SKM-1 treated with dmso at 0.1 percent for 144 hours (cell line): Measurements from ENCODE around the gene PRELID1.
"Not testable (repeated sequence)": the region's sequence is repeated elsewhere in the genome, so short reads cannot be mapped to it uniquely, and the experiment has no call there.

Experiments used
- DNase-seq: peaks from one replicate; lab custom pipeline; 2025; ENCODE audit not compliant: unreplicated experiment; lab: John Stamatoyannopoulos, UW

Gene PRELID1

DNA sequence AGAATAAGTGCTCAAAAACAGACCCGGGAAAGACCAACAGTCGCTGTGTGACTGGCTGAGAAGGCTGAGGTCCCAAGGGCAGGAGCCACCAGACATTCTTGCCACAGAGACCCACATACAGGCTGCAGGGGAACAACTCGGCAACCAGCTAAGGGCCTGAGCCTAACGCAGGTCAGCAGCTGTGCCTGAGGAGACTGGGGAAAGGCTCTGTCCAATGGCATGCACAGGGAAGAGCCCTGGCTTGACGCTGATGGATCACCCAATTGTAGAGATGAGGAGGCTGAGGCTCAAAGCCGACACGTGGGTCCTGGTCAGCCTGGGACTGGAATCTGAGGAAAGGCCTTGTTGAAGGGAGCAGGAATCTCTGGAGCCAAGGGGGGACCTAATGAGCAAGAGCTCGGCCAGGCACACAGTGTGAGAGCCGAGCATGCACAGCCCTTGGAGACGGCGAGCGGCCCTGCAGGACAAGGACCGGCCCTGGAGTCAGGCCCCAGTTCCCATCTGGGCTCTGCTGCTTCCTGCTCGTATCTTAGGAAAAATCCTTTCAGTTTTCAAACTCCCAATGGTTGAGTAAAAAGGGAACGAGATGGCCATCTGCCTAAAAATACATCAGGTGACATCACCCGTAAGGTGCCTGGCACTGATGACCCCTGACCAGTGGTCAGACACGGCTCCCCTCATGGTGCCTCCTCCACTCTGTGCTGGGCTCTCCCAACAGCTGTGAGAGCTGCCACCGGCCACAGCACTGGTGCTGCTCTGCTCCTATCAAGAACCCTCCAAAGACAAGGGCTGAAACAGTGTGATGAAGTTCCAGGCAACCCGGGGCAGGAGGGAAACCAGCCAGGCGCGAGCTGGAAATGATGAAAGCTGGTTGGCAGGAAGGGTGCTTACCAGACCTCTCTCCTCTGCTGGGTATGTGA, 31.4 kb downstream of the PRELID1 start:
- no peak for DNase-seq

DNA sequence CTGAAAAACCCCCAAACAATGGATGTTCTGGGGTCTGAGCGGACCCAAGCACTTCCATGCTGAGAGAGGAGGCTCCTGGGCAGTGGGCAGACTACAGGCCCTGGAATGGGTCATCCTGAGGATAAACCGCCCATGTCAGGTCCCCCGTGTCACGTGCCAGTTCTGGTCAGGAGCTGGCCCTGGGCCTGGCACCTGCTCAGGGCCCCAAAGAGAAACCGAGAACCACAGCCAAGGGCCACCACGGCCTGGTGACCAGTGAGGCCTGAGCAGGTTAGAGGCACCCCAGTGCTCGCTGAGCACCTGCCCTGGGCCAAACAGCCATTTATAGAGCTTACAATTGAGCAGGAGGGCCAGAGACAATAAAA, 32.1 kb downstream of the PRELID1 start:
- no peak for DNase-seq

DNA sequence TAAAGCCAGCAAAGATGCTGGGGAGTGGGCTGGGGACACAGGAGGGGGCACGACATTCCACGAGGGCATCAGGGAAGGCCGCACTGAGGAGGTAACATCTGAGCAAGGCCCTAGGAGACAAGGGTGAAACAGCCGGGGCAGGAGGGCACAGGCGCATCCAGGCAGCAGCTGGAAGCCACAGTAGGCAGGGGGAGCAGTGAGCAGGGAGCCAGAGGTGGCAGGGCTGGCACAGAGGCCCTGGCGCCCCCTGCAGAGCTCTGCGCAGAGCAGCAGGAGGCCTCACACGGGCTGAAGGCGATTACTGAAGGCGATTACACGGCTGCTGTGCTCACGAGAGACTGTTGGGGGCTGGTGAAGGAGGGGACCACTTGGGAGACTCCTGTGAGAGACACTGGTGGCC, 32.5 kb downstream of the PRELID1 start:
- no peak for DNase-seq

- no peak for DNase-seq
Measured at GRCh38 chr5:177336603-177337494, 33.2 kb downstream of the PRELID1 start.

DNA sequence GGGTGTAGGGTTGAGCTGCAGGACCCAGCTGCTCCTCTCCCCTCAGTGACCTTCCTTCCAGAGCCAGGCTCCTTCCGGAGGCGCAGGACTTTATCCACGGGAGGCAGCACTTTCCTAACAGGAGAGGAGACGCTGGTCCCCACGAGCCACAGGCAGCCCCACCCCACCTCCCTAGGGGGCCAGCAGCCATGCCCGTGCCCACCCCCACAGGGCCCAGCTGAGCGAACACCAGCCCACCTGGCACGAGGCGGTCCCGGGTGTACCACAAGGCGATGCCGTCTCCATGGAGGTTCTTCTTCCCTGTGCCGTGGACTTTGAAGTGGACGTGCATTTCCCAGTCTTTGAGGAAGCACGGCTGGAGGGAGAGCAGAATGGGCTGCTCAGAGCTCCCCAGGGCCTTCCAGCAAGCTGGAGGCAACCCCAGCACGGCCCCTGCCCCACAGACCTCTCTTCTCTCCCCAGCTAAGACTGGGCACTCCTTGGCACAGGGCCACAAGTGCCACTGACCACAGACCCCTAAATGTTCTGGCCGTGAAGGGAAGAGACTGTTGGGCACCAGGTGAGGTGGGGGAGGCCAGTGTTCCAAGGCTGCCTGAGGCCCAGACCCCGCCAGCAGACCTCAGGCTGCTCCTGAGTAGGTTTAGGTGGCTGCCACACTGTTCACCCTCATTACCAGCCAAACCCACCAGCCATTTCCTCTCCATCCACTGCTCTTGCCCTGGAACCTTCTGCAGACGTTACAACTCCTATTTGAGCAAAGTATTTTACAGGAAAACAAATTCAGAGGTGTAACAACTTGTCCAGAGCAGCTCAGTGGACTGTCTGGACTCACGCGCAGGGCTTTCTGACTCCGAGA, 34.9 kb downstream of the PRELID1 start:
- DNase-seq, result no peak

- no peak for DNase-seq
Measured at GRCh38 chr5:177339107-177339638, 35.6 kb downstream of the PRELID1 start.

DNA sequence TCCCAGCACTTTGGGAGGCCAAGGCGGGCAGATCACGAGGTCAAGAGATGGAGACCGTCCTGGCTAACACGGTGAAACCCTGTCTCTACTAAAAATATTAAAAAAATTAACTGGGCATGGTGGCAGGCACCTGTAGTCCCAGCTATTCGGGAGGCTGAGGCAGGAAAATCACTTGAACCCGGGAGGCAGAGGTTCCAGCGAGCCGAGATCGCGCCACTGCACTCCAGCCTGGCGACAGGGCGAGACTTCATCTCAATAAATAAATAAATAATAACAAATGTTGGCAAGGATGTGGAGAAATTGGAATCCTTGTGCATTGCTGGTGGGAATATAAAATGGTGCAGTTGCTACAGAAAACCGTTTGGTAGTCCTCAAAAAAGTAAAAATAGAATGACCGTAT, 39.4 kb downstream of the PRELID1 start:
- not testable (repeated sequence) for DNase-seq

- DNase-seq, result no peak
Measured at GRCh38 chr5:177343777-177344176, 40.2 kb downstream of the PRELID1 start.

DNA sequence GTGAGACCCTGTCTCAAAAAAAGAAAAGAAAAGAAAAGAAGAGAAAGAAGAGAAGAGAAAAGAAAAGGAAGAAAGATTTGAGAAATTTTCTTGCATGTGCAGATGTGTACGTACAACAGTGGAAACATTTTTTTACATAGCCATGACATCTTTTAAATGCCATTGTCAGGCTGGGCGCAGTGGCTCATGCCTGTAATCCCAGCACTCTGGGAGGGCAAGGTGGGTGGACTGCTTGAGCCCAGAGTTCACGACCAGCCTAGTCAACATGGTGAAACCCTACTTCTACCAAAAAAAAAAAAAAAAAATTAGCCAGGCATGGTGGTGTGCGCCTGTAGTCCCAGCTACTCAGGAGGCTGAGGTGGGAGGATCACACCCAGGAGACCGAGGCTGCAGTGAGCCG, 41.3 kb downstream of the PRELID1 start:
- DNase-seq, result no peak

DNA sequence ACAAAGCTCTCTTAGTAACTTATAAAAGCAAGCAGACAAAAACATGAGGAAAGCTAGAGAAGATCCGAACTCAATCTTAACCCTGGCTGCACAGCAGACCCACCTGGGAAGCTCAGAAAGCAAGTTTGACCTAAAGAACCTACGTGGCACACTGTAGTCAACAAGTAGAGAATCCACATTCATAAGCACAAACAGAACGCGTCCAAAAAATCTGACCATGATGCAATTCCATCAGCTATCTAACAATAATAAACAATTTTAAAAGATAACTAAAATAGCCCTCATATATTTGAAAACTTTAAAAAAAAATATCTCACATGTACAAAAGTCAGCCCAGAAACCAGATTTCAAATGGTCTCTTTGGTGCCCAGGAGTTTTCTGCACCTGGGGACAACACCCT, 43.2 kb downstream of the PRELID1 start:
- no peak for DNase-seq

GRCh38 chr5:177347699-177348098, 44.1 kb downstream of the PRELID1 start:
- DNase-seq, result no peak

GRCh38 chr5:177349362-177349647, 45.7 kb downstream of the PRELID1 start:
- DNase-seq, result no peak

GRCh38 chr5:177349762-177350161, 46.2 kb downstream of the PRELID1 start:
- DNase-seq, result no peak

DNA sequence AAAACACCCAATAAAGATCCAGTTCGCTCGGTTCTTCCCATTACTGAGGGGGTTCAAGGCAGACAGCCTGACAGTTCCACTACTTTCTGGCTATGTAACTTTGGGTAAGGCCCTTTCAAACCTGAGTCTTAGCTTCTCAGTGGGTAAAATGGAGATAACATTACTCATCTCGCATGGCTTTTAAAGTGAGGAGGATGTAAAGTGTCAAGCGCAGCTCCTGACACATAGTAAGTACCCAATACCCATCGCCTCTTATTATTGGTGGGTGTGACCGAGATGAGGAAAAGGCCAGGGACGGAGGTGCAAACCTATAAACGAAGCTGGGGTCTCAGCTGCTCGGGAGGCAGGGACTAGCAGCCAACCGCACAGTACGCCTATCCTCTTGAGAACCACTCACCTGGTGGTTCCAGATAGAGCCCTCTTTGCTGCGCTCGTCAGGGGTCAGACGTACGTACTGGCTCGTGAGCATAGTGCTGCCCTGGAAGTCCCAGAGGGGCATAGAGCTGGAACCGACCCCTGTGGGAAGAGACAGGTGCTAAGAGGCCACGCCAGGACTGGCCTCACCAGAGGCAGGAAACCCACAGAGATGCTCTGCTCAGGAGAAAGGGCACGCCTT, 47.3 kb downstream of the PRELID1 start:
- DNase-seq, result no peak

DNA sequence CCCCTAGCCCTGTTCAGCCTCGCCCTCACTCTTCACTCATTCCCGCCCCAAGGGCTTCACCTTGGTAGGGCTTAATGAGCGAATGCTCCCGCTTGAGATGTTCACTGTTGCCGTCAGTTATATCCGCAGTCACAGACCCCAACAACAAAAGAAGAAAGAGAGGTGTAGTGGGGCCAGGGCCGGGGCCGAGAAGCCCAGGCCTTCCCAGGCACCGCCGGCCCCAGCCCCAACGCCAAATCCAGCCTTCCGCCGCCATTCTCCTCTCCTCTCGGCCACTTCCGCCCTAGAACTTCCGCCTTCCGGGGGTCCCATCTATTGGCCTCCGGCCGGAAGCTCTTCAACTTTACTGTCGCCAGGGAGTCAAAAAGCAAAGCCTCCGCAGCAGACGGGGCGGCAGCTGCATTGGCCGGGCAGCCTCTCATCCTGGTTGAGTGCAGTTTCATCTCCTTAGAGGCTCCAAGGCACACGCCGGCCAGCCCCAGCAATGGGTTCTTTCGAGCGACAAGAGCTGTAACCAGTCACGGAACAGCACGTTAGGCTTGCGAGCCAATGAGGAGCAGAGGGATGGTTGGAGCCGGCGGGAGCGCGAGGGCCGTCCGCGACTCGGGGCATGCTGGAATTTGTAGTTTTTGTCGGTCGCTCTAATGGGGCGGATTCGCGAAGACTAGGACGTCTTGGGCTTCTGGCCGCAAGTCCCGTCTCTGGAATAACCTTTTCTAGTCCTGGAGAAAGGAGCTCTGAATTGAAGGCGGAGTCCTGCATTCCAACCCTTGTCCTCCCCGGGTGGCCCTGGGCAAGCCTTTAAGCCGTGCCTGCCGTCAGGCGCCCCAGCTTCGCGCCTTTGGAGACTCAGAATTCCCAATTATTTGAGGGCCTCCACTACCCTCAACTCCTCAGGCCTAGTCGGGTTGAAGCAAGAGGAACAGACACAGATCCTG, 48.1 kb downstream of the PRELID1 start, which contains the start of gene LMAN2:
TSS of gene LMAN2 (minus strand) at position 277 of the 938 bp plus-strand sequence. CDS start at position 256, 21 bp downstream.
- peak; percentile 96 for DNase-seq

DNA sequence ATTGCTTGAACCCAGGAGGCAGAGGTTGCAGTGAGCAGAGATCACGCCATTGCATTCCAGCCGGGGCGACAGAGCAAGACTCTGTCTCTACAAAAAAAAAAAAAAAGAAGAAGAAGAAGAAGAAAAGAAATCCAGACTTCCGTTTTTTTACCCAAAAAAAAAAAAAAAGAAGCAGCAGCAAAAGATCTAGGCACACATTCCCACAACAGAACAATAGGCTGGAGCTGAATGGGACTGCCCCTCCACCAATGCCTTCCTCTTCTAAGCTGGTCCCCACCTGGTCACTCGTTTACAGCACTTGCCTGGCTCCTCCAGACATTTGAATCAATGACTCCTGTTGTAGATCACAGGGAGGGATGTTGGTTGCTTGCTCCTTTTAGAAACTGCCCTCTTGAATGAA, 49.5 kb downstream of the PRELID1 start:
- DNase-seq, result no peak

DNA sequence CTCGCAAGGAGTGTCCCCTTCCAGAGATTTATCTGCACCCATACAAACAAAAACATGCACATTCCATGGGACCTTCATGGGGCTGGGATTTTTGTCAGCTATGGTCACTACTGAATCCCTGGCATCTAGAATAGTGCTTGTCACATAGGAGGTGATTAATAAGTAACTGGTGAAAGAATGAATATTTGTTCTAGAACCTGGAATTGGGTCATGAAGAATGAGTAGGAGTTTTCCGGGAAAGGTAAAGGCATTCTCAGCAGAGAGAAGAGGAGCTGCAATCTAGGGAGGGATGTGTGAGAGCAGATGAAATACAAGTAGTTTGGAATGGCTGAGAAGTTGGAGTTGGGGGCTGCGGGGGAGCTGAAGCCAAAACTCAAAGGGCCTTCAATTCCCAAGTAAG, 50.7 kb downstream of the PRELID1 start:
- no peak for DNase-seq

GRCh38 chr5:177354711-177355110, 51.1 kb downstream of the PRELID1 start:
- no peak for DNase-seq

- DNase-seq, result no peak
Measured at GRCh38 chr5:177355162-177355867, 51.7 kb downstream of the PRELID1 start.
